ENCODE results near the gene GUCD1.

DNA sequence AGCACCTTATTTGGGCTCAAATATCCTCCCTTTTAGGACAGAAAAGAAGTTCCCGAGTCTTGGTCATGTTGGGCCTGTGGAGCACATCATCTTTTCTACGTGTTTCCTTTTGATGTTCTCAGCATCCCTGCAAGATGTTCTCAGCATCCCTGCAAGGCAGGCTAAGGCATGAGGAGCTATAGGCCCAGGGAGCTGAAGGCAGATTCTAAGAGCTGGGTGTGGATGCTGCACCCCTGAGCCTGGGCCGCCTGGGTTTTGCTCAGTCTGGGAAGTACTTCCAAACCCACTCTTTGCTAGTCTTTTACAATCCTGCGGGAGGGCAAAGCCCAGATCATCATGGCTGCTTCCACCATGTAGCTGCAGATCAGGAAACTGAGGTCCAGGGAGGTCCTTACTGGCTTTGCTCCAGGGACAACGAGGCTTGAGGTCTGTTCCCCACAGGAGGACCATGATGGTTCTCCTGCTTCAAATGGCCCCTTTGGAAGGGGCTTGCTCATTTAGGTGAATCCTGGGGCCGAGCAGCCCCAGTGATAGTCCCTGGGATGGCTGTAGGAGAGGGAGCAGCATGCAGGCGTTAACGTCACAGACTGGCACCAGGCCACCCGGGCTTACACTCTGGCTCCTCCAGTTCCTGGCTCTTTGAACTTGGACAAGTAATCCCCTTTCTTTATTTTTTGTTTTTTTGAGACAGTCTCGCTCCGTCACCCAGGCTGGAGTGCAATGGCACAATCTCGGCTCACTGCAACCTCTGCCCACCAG lies 27.3 kb upstream of the GUCD1 start:
- TF ChIP-seq TAF1 (IDR thresholded peaks at IDR 0.05; ENCODE audit: low read depth, low read length) (no peak), GTF2F1 (IDR thresholded peaks at IDR 0.05; ENCODE audit: borderline replicate concordance, low read depth, low read length) (no peak), GABPA (IDR thresholded peaks at IDR 0.05; ENCODE audit: borderline replicate concordance, insufficient read depth, low read length) (no peak)
